PFSK-1 (cell line): Measurements from ENCODE around the gene MGAT3.

Source experiments
- POLR2AphosphoS5 ChIP-seq: IDR thresholded peaks from 2 replicates; pipeline ENCODE4 v1.6.1; 2012; ENCODE audit warnings: low read depth, mild to moderate bottlenecking, control low read depth, low read length, moderate library complexity
- TAF1 ChIP-seq: IDR thresholded peaks from 2 replicates; pipeline ENCODE4 v1.6.1; 2012; ENCODE audit warnings: low read length, control low read depth, borderline replicate concordance; ENCODE audit not compliant: insufficient read depth

GRCh38 chr22:39418696-39419095, 38.1 kb upstream of the MGAT3 start:
- no peak for TF ChIP-seq TAF1
- TF ChIP-seq POLR2AphosphoS5: no peak
